ENCODE measurements around the gene PRKG2. TPM values are rescaled to one million over a fixed set of nuclear protein-coding genes. Genes with fewer than 3 reads are reported as not detected.

Gene PRKG2
- 0.37 to 1.1 TPM (median 0.81 TPM) in 5 replicates for total RNA-seq (2022; extraction: Qiagen RNA extraction)

GRCh38 chr4:81214881-81215868 is at the start of gene PRKG2:
Gene PRKG2 (minus strand): TSS chr4:81215222. CDS start chr4:81205047, 10,175 bp downstream.

Other genes starting within 250 kb of the PRKG2 start
- gene BMP3, start 184.5 kb downstream of the PRKG2 start, total RNA-seq (2022; extraction: Qiagen RNA extraction), result not detected in 5 replicates

Data from A549 treated with Hydrocortisone at 1 μM for 4 hours (cell line).